Jurkat, Clone E6-1 (cell line): ENCODE measurements around the gene GPR39.

Experiments used
- DNase-seq: peaks from one replicate; pipeline ENCODE4 v3.0.0-alpha.2; 2011; ENCODE audit warnings: low read depth, low spot score
- H3K4me3 ChIP-seq: 2 replicates; pipeline ENCODE4 v1.5.1; 2011; ENCODE audit warnings: mild to moderate bottlenecking, low read length, control low read depth, moderate library complexity

The GPR39 gene

DNA sequence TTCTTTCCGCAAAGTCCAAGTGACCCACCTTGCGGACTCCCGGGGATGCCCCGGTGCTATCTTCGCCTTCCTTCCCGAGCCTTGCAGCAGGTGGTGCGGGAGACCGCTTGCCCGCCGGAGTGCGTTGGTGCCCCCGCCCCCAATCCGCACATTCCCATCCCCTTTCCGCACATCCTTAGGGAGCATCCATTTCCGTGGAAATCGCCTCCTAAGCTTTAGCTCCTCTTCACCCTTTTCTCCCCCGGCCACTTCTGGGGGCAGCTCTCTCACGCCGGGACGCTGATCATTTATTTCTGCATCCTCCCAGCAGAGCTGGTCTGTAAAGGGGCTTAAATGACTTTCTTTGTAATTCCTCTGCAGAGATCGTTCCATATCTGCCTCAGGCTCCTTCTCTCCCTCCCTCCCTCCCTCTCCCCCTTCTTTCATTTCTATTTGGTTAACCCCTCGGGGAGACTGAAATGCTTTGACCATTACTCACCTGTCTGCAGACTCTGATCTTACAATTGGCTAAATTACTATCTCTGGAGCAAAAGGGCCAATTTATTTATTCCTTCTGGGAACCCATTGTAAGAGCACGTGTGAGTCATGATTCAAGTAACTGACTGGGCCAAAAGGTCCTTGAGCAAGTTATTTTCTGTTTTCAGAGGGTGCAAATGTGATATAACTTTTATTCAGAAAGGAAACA is 254.7 kb downstream of the GPR39 start:
- H3K4me3 ChIP-seq = no peak overlapping the region
- no peak for DNase-seq

DNA sequence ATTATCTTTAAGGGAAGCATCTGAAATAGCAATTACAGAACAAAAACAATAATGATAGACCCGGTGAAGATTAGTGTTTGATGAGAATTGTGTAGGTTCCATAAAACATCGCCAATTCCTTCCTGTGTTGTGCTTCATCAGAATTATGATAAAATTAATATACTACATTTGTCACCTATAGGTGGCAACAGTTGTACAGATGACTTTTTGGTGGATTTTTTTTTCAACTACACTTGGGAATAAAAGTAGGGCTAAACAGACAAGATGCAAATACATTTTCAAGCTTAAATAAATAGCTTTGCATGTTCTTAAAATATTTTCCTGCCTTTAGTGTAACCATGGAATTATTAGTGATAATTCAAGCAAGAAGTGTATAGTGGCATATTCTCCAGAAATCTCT is 260.4 kb downstream of the GPR39 start:
- no peak overlapping the region for H3K4me3 ChIP-seq
- DNase-seq = peak; percentile 2

DNA sequence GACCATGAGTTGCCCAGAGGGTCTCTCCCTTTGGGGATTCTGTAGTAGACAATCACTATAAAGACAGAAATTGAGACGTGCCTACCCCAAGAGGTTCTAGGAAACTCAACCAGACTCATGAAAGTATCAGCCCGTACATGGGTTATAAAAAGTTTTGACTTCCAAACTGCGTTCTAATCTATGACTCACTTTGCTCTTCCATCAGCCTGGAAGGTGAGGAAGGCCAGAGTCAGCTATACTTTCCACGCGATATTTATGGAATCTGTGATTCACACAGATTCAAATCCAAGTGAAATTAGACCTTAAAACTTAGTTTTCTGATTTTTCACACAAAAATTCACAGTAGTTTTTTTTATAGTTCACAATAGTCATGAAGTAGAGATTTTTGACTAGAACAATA is 261.1 kb downstream of the GPR39 start:
- no peak overlapping the region for H3K4me3 ChIP-seq
- DNase-seq = no peak

GRCh38 chr2:132678483-132678882 is 261.9 kb downstream of the GPR39 start:
- H3K4me3 ChIP-seq = no peak overlapping the region
- DNase-seq = no peak

DNA sequence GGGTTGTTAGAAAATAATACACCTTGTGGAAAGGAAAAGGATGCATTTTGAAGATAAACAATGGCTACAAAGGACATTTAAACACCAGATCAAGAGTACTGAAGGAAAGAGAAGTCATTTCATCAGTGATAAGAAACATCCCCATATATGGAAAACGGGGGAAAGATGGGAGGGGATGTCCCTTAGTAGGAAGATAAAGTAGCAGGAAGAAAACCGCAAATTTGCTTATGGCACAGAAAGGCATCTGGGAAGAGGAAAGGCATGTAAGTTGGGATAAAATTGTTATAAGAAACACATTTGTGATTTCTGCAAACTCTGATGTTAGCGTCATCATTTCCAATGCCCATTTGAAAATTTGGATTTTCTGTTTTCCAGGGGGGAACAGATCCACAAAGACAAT is 263.9 kb downstream of the GPR39 start:
- H3K4me3 ChIP-seq = no peak overlapping the region
- no peak for DNase-seq

DNA sequence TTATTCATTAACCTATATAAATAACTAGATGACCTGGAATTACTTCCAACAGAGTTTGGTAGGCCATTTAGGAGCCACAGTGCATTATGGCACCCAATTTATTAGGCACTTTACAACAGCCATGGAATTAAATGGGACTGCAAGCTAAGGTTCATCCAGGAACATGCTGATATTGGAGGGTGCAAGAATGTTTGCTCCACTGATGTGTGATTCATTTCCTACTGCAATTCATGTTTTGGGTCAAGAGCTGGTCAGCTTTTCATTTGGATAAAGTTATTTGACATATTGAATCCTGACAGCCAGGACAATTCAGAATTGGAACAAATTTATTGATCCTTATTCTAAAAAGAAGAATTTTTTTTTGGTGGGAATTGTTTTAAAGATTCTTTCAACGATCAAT is 265.2 kb downstream of the GPR39 start:
- no peak overlapping the region for H3K4me3 ChIP-seq

DNA sequence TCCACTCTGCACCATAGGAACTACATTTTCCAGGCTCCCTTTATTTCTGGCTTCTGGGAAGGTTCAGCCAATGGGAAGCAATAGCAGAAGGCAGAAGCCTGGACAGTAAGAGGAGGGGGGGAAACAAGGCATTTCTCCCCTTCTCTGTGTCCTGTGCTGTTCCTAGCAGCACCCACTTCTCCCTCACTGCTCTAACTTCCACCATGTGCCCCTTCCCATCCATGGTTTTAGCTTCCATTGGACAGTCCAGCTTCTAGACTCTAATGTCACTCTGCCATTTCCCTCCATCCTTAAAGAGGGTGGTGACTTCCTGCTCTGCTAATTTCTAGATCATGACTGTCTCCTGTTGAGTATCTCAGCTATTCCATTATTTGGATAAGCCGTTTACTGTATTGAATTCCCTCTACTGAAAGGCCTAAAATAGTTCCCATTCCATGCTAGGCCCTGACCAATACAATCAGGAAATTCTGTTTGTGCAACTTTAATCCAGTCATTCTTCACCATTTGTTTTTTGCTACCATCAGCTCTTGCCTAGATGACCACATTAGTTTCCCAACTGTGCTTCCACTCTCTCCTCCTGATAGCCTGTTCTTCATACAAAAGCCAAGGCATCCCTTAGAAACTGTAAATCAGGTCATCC is 274.2 kb downstream of the GPR39 start:
- H3K4me3 ChIP-seq = no peak overlapping the region
- DNase-seq = no peak

More for the DNA sequence above, 265.2 kb downstream of the GPR39 start:
- no peak for DNase-seq

DNA sequence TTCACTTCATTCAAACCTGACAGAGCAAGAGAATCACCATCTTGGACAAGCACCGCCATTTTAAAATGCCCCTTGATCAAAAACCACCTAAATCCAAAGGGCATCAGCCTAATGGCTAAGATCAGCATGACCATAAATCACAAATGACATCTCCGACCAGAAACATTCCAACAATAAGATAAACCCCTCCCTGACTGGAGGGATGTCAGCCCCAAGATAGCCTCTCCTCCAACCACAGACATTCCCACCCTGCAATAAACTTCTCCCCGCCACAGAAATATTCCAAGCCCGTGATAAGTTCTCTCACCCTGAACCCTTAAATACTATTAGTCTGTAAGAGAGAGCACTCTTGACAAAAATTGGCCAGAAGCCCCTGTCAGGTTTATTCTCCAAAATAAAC is 275.0 kb downstream of the GPR39 start:
- no peak overlapping the region for H3K4me3 ChIP-seq
- no peak for DNase-seq

- DNase-seq = no peak
- no peak overlapping the region for H3K4me3 ChIP-seq
These were observed 276.2 kb downstream of the GPR39 start for GRCh38 chr2:132692816-132693215.
